ENCODE results near the gene TRAPPC11.

DNA sequence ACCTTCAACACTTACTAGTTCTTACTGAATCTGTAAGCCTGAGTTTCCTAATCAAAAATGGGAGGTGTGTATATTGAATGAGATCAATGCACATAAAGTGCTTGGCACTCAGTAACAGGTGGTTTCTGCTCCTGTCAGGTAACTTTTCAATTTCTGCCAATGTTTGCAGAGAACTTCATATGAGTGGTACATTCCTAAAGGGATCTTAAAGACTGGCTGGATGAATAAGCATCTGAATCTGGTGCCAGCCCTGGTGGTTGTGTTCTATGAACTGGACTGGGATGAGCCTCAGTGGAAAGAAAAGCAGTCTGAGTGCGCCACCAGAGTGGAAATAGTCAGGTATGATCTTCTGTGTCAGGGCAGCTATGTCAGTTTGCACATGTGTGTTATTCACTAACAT, 7.0 kb downstream of the TRAPPC11 start:
- TF ChIP-seq, protein P1, sequence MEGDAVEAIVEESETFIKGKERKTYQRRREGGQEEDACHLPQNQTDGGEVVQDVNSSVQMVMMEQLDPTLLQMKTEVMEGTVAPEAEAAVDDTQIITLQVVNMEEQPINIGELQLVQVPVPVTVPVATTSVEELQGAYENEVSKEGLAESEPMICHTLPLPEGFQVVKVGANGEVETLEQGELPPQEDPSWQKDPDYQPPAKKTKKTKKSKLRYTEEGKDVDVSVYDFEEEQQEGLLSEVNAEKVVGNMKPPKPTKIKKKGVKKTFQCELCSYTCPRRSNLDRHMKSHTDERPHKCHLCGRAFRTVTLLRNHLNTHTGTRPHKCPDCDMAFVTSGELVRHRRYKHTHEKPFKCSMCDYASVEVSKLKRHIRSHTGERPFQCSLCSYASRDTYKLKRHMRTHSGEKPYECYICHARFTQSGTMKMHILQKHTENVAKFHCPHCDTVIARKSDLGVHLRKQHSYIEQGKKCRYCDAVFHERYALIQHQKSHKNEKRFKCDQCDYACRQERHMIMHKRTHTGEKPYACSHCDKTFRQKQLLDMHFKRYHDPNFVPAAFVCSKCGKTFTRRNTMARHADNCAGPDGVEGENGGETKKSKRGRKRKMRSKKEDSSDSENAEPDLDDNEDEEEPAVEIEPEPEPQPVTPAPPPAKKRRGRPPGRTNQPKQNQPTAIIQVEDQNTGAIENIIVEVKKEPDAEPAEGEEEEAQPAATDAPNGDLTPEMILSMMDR (IDR thresholded peaks at IDR 0.05) = no peak
- no peak for TF ChIP-seq POLR2A (IDR thresholded peaks at IDR 0.05)
